ENCODE measurements around the gene STARD10.

GRCh38 chr11:72712841-72713240 lies 81.0 kb downstream of the STARD10 start:
- no peak for TF ChIP-seq CTCF (IDR thresholded peaks at IDR 0.05)
- no peak for TF ChIP-seq POLR2A (IDR thresholded peaks at IDR 0.05)
